BE2C (cell line): Measurements from ENCODE around the gene ADAMTSL2.

Source experiments
- DNase-seq: peaks from one replicate; pipeline ENCODE4 v3.0.0-alpha.2; 2020
- H3K27me3 ChIP-seq: fragments of 250-450 bp; sonication (Bioruptor Pico); 2 replicates; pipeline ENCODE4 v1.5.1; 2020; ENCODE audit warnings: mild to moderate bottlenecking
- H3K36me3 ChIP-seq: fragments of 250-450 bp; sonication (Bioruptor Pico); 2 replicates; pipeline ENCODE4 v1.5.1; 2020; ENCODE audit warnings: mild to moderate bottlenecking
- H3K4me1 ChIP-seq: fragments of 250-450 bp; sonication (Bioruptor Pico); 2 replicates; pipeline ENCODE4 v1.5.1; 2020
- H3K4me3 ChIP-seq: 2 replicates; pipeline ENCODE4 v1.5.1; 2011; ENCODE audit warnings: low read depth, low read length
- H3K9me3 ChIP-seq: fragments of 250-450 bp; sonication (Bioruptor Pico); 2 replicates; pipeline ENCODE4 v1.5.1; 2020
- TF ChIP-seq, protein P1 (sequence below): IDR thresholded peaks from 2 replicates; pipeline ENCODE4 v1.5.1; 2012; ENCODE audit warnings: mild to moderate bottlenecking, low read depth, low read length

Gene ADAMTSL2

DNA sequence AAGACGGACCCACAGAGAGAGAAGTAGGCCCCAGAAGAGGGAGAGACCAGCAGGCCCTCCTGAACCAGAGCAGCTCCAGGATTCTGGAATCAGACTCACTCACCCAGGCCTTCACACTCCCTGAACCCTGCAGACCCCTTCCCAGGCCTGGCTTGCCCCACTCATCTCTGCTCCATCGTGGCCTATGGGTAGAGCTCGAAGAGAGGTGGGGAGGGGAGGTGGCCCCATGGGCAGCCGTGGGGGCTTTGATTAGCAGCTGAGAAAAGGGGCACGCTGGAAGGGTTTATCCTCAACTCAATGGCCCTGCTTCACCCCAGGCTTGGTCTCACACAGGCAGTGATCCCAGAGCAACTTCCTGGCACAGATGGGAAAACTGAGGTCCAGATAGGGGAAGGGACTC is 10.4 kb upstream of the ADAMTSL2 start:
- H3K27me3 ChIP-seq, result no peaks in the 10 kb centered on the region
- TF ChIP-seq, protein P1, sequence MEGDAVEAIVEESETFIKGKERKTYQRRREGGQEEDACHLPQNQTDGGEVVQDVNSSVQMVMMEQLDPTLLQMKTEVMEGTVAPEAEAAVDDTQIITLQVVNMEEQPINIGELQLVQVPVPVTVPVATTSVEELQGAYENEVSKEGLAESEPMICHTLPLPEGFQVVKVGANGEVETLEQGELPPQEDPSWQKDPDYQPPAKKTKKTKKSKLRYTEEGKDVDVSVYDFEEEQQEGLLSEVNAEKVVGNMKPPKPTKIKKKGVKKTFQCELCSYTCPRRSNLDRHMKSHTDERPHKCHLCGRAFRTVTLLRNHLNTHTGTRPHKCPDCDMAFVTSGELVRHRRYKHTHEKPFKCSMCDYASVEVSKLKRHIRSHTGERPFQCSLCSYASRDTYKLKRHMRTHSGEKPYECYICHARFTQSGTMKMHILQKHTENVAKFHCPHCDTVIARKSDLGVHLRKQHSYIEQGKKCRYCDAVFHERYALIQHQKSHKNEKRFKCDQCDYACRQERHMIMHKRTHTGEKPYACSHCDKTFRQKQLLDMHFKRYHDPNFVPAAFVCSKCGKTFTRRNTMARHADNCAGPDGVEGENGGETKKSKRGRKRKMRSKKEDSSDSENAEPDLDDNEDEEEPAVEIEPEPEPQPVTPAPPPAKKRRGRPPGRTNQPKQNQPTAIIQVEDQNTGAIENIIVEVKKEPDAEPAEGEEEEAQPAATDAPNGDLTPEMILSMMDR, result no peak
- no peak overlapping the region for H3K4me3 ChIP-seq
- H3K9me3 ChIP-seq, result no peaks in the 10 kb centered on the region
- DNase-seq, result no peak
- H3K36me3 ChIP-seq, result no peaks in the 10 kb centered on the region
- H3K4me1 ChIP-seq, result peaks cover 44% of the 10 kb centered on the region

GRCh38 chr9:133524679-133525228 is 9.8 kb upstream of the ADAMTSL2 start, which contains the start of gene MYMK:
Gene MYMK (minus strand): TSS chr9:133524959. CDS start chr9:133524844, 115 bp downstream.
- DNase-seq, result no peak
- no peaks in the 10 kb centered on the region for H3K9me3 ChIP-seq
- H3K4me1 ChIP-seq, result peaks cover 46% of the 10 kb centered on the region
- no peaks in the 10 kb centered on the region for H3K27me3 ChIP-seq
- no peak within 1 kb of the TSS for H3K4me3 ChIP-seq
- TF ChIP-seq, protein P1, result no peak
- H3K36me3 ChIP-seq, result no peaks in the 10 kb centered on the region

- Histone ChIP-seq H3K36me3 (no peaks in the 10 kb centered on the region), H3K27me3 (no peaks in the 10 kb centered on the region), H3K4me1 (peaks cover 46% of the 10 kb centered on the region), H3K4me3 (no peak overlapping the region), H3K9me3 (no peaks in the 10 kb centered on the region)
- no peak for DNase-seq
- TF ChIP-seq, protein P1, result no peak
These were observed 8.8 kb upstream of the ADAMTSL2 start for GRCh38 chr9:133525677-133526076.

DNA sequence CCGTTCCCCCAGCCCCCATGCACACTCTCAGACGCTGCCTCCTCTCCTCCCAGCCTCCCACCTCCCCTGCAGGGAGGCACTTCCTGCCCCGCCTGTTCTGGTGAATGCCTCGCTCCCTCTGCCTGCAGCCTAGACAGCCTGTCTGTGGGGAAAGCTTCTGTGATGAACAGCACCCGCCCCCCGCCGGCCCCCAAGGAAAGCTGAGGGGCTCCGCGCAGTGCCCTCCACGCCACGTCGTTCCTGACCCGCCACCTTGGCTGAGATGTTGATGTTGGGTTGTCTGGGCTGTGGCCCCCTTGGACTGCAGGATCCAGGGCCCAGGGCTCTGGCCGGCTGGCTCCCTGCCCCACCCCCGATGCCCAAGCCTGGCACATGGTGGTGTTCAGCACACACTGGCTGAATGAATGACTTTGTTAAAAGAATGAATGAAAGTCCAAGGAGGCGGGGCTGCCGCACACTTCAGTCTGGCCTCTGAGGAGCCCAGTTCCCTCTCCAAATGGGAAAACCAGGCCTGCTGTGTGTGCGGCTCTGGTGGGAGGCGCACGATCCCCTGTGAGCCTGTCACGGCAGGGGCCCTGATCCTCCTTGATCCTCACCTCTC is 7.7 kb upstream of the ADAMTSL2 start:
- TF ChIP-seq, protein P1, result no peak
- Histone ChIP-seq H3K9me3 (no peaks in the 10 kb centered on the region), H3K4me3 (no peak overlapping the region), H3K27me3 (no peaks in the 10 kb centered on the region), H3K36me3 (no peaks in the 10 kb centered on the region), H3K4me1 (peaks cover 39% of the 10 kb centered on the region)
- no peak for DNase-seq

- DNase-seq, result no peak
- Histone ChIP-seq H3K9me3 (no peaks in the 10 kb centered on the region), H3K36me3 (no peaks in the 10 kb centered on the region), H3K27me3 (no peaks in the 10 kb centered on the region), H3K4me3 (no peak overlapping the region), H3K4me1 (peaks cover 34% of the 10 kb centered on the region)
- TF ChIP-seq, protein P1, result no peak
These were observed 7.0 kb upstream of the ADAMTSL2 start for GRCh38 chr9:133527444-133527920.

- no peak overlapping the region for H3K4me3 ChIP-seq
- H3K4me1 ChIP-seq, result peaks cover 33% of the 10 kb centered on the region
- H3K27me3 ChIP-seq, result no peaks in the 10 kb centered on the region
- no peaks in the 10 kb centered on the region for H3K36me3 ChIP-seq
- no peaks in the 10 kb centered on the region for H3K9me3 ChIP-seq
- no peak for DNase-seq
- TF ChIP-seq, protein P1, result no peak
These were observed 6.3 kb upstream of the ADAMTSL2 start for GRCh38 chr9:133528001-133528875.
